AG10803 (cell line): Measurements from ENCODE around the gene CTBP2.

Source experiments
- DNase-seq: peaks from one replicate; pipeline ENCODE4 v3.0.0; 2010; ENCODE audit warnings: low read depth
- H3K4me3 ChIP-seq: 2 replicates; pipeline ENCODE4 v1.5.1; 2011; ENCODE audit warnings: mild to moderate bottlenecking, low read length, control low read depth
- TF ChIP-seq, protein P1 (sequence below): conservative IDR thresholded peaks from 2 replicates; pipeline ENCODE4 v1.5.1; 2011; ENCODE audit warnings: mild to moderate bottlenecking, low read length, control low read depth, inconsistent platforms

The CTBP2 gene

DNA sequence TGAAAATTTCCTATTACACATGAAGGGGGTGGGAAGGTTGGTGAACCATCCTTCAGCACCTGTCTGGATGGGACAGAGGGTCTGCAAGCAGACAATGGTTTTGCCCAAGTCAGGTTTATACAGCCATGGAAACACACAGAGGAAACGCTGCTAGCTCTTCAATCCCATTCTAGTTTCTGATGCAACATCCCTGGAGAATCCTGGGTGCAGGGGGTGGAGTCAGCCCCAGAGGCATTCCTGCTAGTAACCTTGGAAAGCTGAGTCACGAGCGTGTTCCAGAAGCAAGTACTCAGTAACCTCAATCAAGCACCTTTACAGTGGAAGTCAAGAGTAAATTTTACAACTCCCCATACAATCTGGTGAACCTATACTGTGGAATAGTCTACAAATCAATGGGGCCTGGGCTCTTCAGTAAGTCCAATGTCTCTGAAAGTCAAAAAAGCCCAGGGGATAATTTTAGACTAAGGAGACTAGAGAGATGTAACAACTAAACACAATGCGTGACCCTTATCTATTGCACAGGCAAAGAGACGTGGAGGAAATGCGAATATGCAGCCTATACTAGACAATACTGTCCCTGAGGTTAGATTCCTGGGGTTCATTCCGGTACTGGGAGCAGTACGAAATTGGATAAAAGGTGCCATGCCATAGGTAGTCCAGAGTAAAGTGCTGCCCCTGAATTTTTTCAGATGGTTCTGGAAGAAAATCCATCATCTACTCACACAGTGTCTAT lies 123.1 kb downstream of the CTBP2 start:
- TF ChIP-seq, protein P1, sequence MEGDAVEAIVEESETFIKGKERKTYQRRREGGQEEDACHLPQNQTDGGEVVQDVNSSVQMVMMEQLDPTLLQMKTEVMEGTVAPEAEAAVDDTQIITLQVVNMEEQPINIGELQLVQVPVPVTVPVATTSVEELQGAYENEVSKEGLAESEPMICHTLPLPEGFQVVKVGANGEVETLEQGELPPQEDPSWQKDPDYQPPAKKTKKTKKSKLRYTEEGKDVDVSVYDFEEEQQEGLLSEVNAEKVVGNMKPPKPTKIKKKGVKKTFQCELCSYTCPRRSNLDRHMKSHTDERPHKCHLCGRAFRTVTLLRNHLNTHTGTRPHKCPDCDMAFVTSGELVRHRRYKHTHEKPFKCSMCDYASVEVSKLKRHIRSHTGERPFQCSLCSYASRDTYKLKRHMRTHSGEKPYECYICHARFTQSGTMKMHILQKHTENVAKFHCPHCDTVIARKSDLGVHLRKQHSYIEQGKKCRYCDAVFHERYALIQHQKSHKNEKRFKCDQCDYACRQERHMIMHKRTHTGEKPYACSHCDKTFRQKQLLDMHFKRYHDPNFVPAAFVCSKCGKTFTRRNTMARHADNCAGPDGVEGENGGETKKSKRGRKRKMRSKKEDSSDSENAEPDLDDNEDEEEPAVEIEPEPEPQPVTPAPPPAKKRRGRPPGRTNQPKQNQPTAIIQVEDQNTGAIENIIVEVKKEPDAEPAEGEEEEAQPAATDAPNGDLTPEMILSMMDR: no peak
- H3K4me3 ChIP-seq: no peak overlapping the region
- DNase-seq: peak; percentile 72

DNA sequence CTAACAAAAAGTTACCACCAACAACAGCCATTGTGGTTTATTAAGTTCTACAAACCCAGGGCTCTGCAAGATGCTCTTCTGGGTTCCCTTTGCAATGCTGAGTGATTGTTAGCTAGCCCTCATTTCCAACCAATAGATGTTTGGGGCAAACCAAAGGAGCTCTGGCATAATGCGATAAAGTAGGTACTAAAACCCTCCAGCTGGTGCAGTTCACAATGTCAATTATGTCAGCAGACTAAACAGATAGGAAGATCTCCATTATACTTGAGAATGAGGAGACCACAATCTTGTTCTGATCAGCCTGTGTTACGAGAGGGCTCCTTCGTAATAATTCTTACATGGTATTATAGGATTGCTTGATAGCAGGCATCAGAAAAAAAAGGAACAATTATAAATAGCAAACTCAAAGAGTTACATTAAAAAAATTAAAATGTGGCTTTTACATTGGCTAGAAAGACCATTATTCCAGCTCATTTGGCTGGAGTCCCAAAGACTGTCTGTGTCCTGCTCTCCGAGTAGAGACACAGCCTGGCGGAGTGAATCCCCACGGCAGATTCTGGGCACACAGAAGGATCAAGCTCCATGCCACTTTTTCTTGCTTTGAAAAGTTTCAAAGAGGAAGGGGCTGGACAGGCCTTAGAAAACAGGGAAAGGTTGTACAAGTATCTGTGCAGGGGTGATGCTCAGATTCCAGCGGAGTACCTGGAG lies 124.6 kb downstream of the CTBP2 start:
- H3K4me3 ChIP-seq: no peak overlapping the region
- DNase-seq: no peak
- TF ChIP-seq, protein P1: no peak

DNA sequence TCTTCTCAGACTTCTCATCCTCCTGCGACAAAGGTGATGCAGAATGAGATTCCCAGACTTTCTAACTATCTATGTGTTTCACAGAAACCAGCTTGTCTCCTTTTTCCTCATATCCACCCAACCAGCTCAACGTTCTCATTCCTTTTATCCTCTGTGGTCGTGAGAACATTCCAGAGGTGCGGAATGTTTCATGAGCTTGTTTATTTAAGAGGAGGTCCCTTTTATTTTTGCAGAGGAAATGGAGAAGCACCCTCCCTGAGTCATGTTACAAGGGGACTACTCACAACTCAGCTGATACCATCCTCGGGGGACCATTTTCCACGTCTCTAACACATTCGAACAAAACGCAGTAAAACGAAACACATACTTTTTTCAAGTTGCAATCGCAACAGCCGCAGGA lies 125.2 kb downstream of the CTBP2 start:
- no peak overlapping the region for H3K4me3 ChIP-seq
- peak; percentile 92 for DNase-seq
- TF ChIP-seq, protein P1: no peak

DNA sequence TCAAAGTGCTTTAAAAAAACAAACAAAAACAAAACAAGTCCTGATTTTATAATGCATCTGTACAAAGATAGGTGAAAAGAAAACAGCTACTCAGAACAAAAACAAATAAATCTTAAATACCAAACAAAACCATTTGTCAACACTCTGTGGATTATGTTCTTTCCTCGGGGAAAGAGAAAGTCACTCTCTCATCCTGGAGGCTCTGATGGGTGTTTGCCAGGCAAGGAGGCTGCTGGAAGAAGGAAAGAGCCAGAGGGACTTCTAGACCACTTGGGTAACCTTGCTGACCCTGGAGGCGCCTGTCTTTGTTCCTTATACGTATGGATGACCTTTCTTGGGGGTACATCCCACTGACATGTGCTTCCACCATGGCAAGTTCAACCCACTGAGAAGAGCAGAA lies 125.7 kb downstream of the CTBP2 start:
- peak; percentile 31 for DNase-seq
- no peak overlapping the region for H3K4me3 ChIP-seq
- TF ChIP-seq, protein P1: no peak

DNA sequence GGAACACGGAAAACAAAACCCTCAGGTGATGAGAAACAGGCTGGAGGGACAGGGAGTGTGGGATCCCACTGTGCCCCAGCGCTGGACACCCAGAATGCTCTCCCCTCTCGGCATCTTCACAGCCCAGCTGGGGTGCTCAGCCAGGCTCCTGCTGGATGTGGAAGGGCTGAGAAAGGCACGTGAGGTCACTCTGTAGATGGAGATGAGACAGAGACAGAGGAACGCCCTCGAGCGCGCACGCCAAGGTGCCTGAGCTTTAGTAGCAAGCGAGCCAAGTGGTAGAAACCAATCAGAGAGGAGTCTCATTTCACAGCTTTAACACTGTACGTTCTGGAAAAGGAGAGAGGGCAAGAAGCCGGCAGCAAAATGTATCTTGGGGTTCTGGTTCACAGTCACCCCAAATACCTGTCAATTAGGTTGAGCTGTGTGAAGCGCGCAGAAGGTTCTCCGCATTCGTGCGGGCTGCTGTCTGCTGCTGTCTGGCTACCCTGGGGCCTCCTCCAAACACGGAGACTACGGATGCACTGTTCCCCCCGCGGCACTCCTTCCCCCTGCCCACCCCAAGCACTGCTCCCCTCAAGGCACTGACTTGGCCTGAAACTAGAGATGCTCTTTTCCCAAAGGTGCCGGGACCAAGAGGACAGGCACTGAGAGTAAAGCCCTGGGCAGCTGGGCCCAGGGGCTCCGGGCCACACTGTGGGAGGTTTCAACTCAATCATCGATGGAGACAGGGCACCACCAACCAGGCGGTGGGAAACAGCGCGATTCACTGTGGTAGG lies 127.0 kb downstream of the CTBP2 start:
- TF ChIP-seq, protein P1: no peak
- H3K4me3 ChIP-seq: no peak overlapping the region
- DNase-seq: no peak

DNA sequence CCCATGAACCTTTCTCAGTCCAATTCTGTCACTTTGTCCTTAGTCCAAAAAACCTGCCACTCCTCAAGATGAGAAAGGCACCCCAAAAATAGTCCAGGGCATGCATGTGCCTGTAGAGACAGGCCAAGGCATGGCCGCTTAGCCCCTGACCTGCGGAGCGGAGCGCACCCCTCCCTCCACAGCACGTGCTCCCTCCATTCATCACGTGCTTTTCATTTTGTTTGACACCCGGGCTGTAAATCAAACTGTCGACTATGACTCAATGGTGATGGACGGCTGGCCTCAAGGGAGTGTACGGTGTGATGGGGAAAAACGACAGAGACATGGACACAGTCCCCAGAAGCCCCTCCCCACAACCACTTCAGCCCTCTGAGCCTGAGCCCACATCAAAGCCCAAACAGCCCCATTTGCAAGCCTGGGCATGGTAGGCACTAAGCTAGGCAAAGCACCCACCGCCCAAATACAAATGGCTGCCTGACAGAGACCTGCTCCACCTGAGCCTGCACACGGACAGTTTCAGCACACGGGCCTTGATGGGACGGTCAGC lies 127.8 kb downstream of the CTBP2 start:
- no peak for DNase-seq
- H3K4me3 ChIP-seq: no peak overlapping the region
- TF ChIP-seq, protein P1: no peak
